AG04450 (cell line): ENCODE data around the gene RANBP17. TPM values are rescaled to one million over a fixed set of nuclear protein-coding genes. Genes with fewer than 3 reads are reported as not detected.
"Not testable (repeated sequence)": the region's sequence is repeated elsewhere in the genome, so short reads cannot be mapped to it uniquely, and the experiment has no call there.

ENCODE experiments used
- CTCF ChIA-PET: fragments of 300-600, 350-600 bp; formaldehyde crosslinking; extraction: SDS; loops from one replicate; lab custom pipeline; 2022; ENCODE audit warnings: antibody characterized with exemption, inconsistent platforms; lab: Charles Lee
- POLR2A ChIA-PET: fragments of 350-600 bp; formaldehyde crosslinking; extraction: SDS; loops from one replicate; lab custom pipeline; 2021; ENCODE audit warnings: antibody characterized with exemption, inconsistent platforms; lab: Yijun Ruan, JAX
- DNase-seq: peaks from one replicate; pipeline ENCODE4 v3.0.0-alpha.2; 2011; ENCODE audit warnings: low read depth, low spot score
- H3K27ac ChIP-seq: one replicate; pipeline ENCODE4 v1.5.1; 2012; ENCODE audit warnings: low read depth, low read length, control low read depth
- H3K27me3 ChIP-seq: one replicate; pipeline ENCODE4 v1.6.0; 2012; ENCODE audit warnings: low read length; ENCODE audit not compliant: control insufficient read depth, insufficient read depth
- H3K4me3 ChIP-seq: 2 replicates; pipeline ENCODE4 v1.5.1; 2011; ENCODE audit warnings: mild to moderate bottlenecking, low read depth, low read length, control low read depth
- H3K9me3 ChIP-seq: 2 replicates; pipeline ENCODE4 v1.5.1; 2012; ENCODE audit warnings: low read length; ENCODE audit not compliant: control insufficient read depth, insufficient read depth
- CTCF ChIP-seq: IDR thresholded peaks from 2 replicates; pipeline ENCODE4 v1.5.1; 2011; ENCODE audit warnings: low read depth, low read length, control low read depth, inconsistent platforms
- polyA plus RNA-seq: library from polyadenylated mRNA; depleted of rRNA; stranded (reverse); fragments of >200 nt; gene quantifications from 2 replicates; pipeline ENCODE4 v1.2.3, GENCODE V29; 2011

RANBP17 gene
- polyA plus RNA-seq, 1 experiment = 11.6 TPM

GRCh38 chr5:171162596-171162995 is 300.8 kb downstream of the RANBP17 start:
- CTCF ChIA-PET = interaction anchor here (0.6 to 1.4 kb wide), 2 partner anchors 12 to 45 kb away, joined by 4 to 6 read pairs; no protein-coding TSS in a partner anchor
- no peak for DNase-seq
- no peaks in the 10 kb centered on the region for H3K9me3 ChIP-seq

GRCh38 chr5:171166766-171167165 is 304.9 kb downstream of the RANBP17 start:
- H3K27me3 ChIP-seq = no peaks in the 10 kb centered on the region
- no peak for DNase-seq
- POLR2A ChIA-PET = no interaction called here
- CTCF ChIA-PET = no interaction called here
- TF ChIP-seq CTCF = no peak
- no peaks in the 10 kb centered on the region for H3K9me3 ChIP-seq
- no peak overlapping the region for H3K27ac ChIP-seq
- H3K4me3 ChIP-seq = no peak overlapping the region

More at GRCh38 chr5:171162596-171162995, 300.8 kb downstream of the RANBP17 start:
- Histone ChIP-seq H3K27me3 (no peaks in the 10 kb centered on the region), H3K4me3 (no peak overlapping the region), H3K27ac (no peak overlapping the region)
- POLR2A ChIA-PET = no interaction called here
- TF ChIP-seq CTCF = peak; percentile 57

GRCh38 chr5:171168171-171168570 is 306.4 kb downstream of the RANBP17 start:
- ChIA-PET POLR2A (no interaction called here), CTCF (no interaction called here)
- no peak for TF ChIP-seq CTCF

GRCh38 chr5:171174960-171175359 is 313.1 kb downstream of the RANBP17 start:
- H3K27ac ChIP-seq, POLR2A ChIA-PET, H3K4me3 ChIP-seq, H3K27me3 ChIP-seq, CTCF ChIA-PET, DNase-seq, H3K9me3 ChIP-seq: not testable (repeated sequence)

More at GRCh38 chr5:171168171-171168570, 306.4 kb downstream of the RANBP17 start:
- DNase-seq = no peak
- Histone ChIP-seq H3K4me3 (no peak overlapping the region), H3K9me3 (no peaks in the 10 kb centered on the region), H3K27me3 (no peaks in the 10 kb centered on the region), H3K27ac (no peak overlapping the region)

GRCh38 chr5:171175746-171176145 is 313.9 kb downstream of the RANBP17 start:
- DNase-seq = no peak
- no peak overlapping the region for H3K4me3 ChIP-seq
- no peaks in the 10 kb centered on the region for H3K9me3 ChIP-seq
- POLR2A ChIA-PET = no interaction called here
- CTCF ChIA-PET = interaction anchor here (1.6 kb wide), 1 partner anchor 166 kb away, joined by 7 read pairs; no protein-coding TSS in a partner anchor
- H3K27me3 ChIP-seq = no peaks in the 10 kb centered on the region
- no peak for TF ChIP-seq CTCF
- H3K27ac ChIP-seq = no peak overlapping the region

- H3K9me3 ChIP-seq, DNase-seq, H3K4me3 ChIP-seq, H3K27ac ChIP-seq, POLR2A ChIA-PET, CTCF ChIA-PET, H3K27me3 ChIP-seq: not testable (repeated sequence)
Observed at GRCh38 chr5:171178190-171178589, 316.4 kb downstream of the RANBP17 start.
